ENCODE data around the gene LPP. TPM values are rescaled to one million over a fixed set of nuclear protein-coding genes. Genes with fewer than 3 reads are reported as not detected.
A peak's percentile ranks its signal among the peaks of the same experiment; 100 is the strongest.

The LPP gene
- total RNA-seq, 1 experiment from 2014 or later, result 20.4 TPM

DNA sequence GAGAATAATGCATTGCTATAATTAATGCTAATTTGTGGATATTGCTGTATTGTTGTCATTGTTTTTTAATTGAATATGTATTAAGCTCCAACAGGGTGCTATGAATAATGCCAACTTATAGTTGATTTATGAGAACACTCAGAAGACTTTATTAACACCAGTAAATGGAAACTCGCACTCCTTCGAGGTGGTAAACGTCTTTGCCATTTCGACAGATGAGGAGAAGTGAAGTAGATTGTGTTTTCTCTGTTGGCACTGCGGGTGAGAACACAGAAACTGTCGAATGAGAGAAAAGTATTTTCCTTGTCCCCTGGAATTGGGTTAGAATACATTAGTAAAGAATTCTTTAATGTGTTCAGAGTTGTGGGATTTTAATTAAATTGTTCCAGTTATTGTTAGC lies 354.5 kb downstream of the LPP start:
- Histone ChIP-seq H3K79me2 (ENCODE audit: low read length) (no peaks in the 10 kb centered on the region), H3K36me3 (ENCODE audit: low read depth, low read length) (peaks cover 13% of the 10 kb centered on the region; the same call in 1 of the 2 replicates), H2AFZ (ENCODE audit: low read length) (no peak overlapping the region), H3K4me1 (ENCODE audit: insufficient read depth, low read length) (peaks cover 9% of the 10 kb centered on the region), H3K27ac (ENCODE audit: low read length) (no peak overlapping the region), H3K9me3 (ENCODE audit: low read length) (peaks cover 12% of the 10 kb centered on the region), H3K9me2 (replicated peaks; ENCODE audit: low read length) (no peaks in the 10 kb centered on the region), H4K20me1 (ENCODE audit: low read length) (no peaks in the 10 kb centered on the region), H3K4me2 (ENCODE audit: low read length) (no peak overlapping the region), H3K4me3 (ENCODE audit: low read length) (no peak overlapping the region), H3K9ac (ENCODE audit: low read length) (no peak overlapping the region), H3K27me3 (ENCODE audit: low read length) (no peaks in the 10 kb centered on the region), H3F3A (ENCODE audit: low read length, unreplicated experiment) (no peaks in the 10 kb centered on the region)
- TF ChIP-seq EZH2phosphoT487 (IDR thresholded peaks at IDR 0.05; ENCODE audit: borderline replicate concordance, low read length), result no peak
- TF ChIP-seq, protein P1, sequence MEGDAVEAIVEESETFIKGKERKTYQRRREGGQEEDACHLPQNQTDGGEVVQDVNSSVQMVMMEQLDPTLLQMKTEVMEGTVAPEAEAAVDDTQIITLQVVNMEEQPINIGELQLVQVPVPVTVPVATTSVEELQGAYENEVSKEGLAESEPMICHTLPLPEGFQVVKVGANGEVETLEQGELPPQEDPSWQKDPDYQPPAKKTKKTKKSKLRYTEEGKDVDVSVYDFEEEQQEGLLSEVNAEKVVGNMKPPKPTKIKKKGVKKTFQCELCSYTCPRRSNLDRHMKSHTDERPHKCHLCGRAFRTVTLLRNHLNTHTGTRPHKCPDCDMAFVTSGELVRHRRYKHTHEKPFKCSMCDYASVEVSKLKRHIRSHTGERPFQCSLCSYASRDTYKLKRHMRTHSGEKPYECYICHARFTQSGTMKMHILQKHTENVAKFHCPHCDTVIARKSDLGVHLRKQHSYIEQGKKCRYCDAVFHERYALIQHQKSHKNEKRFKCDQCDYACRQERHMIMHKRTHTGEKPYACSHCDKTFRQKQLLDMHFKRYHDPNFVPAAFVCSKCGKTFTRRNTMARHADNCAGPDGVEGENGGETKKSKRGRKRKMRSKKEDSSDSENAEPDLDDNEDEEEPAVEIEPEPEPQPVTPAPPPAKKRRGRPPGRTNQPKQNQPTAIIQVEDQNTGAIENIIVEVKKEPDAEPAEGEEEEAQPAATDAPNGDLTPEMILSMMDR (conservative IDR thresholded peaks at IDR 0.05; ENCODE audit: low read depth, low read length), result no peak
- no peak for TF ChIP-seq EZH2 (IDR thresholded peaks at IDR 0.05; ENCODE audit: low read length, unreplicated experiment)
- BruUV-seq (replicated peaks), result no TSS peak
- intact Hi-C loops (cut with micrococcal nuclease), result no loop called here
- ChIA-PET CTCF (no interaction called here), POLR2A (ENCODE audit: unreplicated experiment) (no interaction called here)
- no peak for ATAC-seq
- no peak for DNase-seq

DNA sequence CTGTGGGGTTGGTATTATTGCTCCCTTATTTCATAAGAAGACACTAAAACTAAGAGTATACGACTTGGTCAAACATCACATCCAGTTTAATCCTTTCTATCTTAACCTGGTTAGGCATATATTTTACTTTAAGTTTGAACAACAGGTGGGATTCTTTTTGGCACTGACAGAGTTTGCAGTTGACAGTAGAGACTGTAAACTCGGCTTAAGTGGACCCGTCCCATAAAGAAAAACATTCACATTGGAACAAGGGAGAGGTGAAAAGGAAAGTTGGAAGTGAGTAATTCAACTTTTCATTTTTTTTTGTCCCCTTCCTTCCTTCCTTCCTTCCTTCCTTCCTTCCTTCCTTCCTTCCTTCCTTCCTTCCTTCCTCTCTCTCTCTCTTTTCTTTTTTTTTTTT lies 355.4 kb downstream of the LPP start:
- H2AFZ ChIP-seq (ENCODE audit: low read length), result no peak overlapping the region
- H3K4me3 ChIP-seq (ENCODE audit: low read length), result no peak overlapping the region
- POLR2A ChIA-PET (ENCODE audit: unreplicated experiment), result no interaction called here
- CTCF ChIA-PET, result no interaction called here
- H3K27me3 ChIP-seq (ENCODE audit: low read length), result no peaks in the 10 kb centered on the region
- peaks cover 9% of the 10 kb centered on the region for H3K4me1 ChIP-seq (ENCODE audit: insufficient read depth, low read length)
- TF ChIP-seq EZH2 (IDR thresholded peaks at IDR 0.05; ENCODE audit: low read length, unreplicated experiment) (no peak), EZH2phosphoT487 (IDR thresholded peaks at IDR 0.05; ENCODE audit: borderline replicate concordance, low read length) (no peak)
- TF ChIP-seq, protein P1 (conservative IDR thresholded peaks at IDR 0.05; ENCODE audit: low read depth, low read length), result no peak
- H3K27ac ChIP-seq (ENCODE audit: low read length), result no peak overlapping the region
- H3K36me3 ChIP-seq (ENCODE audit: low read depth, low read length), result 0 out of 2 replicates have a peak, but pooled peaks cover 5% of the 10 kb centered on the region
- no peak for ATAC-seq
- H3F3A ChIP-seq (ENCODE audit: low read length, unreplicated experiment), result no peaks in the 10 kb centered on the region
- no TSS peak for BruUV-seq (replicated peaks)
- H3K9me2 ChIP-seq (replicated peaks; ENCODE audit: low read length), result no peaks in the 10 kb centered on the region
- no peaks in the 10 kb centered on the region for H3K79me2 ChIP-seq (ENCODE audit: low read length)
- DNase-seq, result no peak
- intact Hi-C loops (cut with micrococcal nuclease), result no loop called here
- H3K9ac ChIP-seq (ENCODE audit: low read length), result no peak overlapping the region
- no peak overlapping the region for H3K4me2 ChIP-seq (ENCODE audit: low read length)
- H3K9me3 ChIP-seq (ENCODE audit: low read length), result peaks cover 3% of the 10 kb centered on the region; the same call in 1 of the 2 replicates
- H4K20me1 ChIP-seq (ENCODE audit: low read length), result no peaks in the 10 kb centered on the region

GRCh38 chr3:188510366-188510765 lies 356.4 kb downstream of the LPP start:
- Histone ChIP-seq H3F3A (ENCODE audit: low read length, unreplicated experiment) (no peaks in the 10 kb centered on the region), H3K9ac (ENCODE audit: low read length) (no peak overlapping the region), H3K9me3 (ENCODE audit: low read length) (no peaks in the 10 kb centered on the region), H4K20me1 (ENCODE audit: low read length) (no peaks in the 10 kb centered on the region), H3K36me3 (ENCODE audit: low read depth, low read length) (no peaks in the 10 kb centered on the region), H3K9me2 (replicated peaks; ENCODE audit: low read length) (no peaks in the 10 kb centered on the region), H3K4me3 (ENCODE audit: low read length) (no peak overlapping the region), H3K4me2 (ENCODE audit: low read length) (0 out of 2 replicates have a peak overlapping the region, but pooled peaks have one; percentile 4), H2AFZ (ENCODE audit: low read length) (no peak overlapping the region), H3K27ac (ENCODE audit: low read length) (0 out of 2 replicates have a peak overlapping the region, but pooled peaks have one; percentile 27), H3K4me1 (ENCODE audit: insufficient read depth, low read length) (peaks cover 9% of the 10 kb centered on the region), H3K79me2 (ENCODE audit: low read length) (no peaks in the 10 kb centered on the region), H3K27me3 (ENCODE audit: low read length) (no peaks in the 10 kb centered on the region)
- TF ChIP-seq EZH2phosphoT487 (IDR thresholded peaks at IDR 0.05; ENCODE audit: borderline replicate concordance, low read length) (no peak), EZH2 (IDR thresholded peaks at IDR 0.05; ENCODE audit: low read length, unreplicated experiment) (no peak)
- TF ChIP-seq, protein P1 (conservative IDR thresholded peaks at IDR 0.05; ENCODE audit: low read depth, low read length), result no peak
- DNase-seq, result peak; percentile 68
- CTCF ChIA-PET, result no interaction called here
- BruUV-seq (replicated peaks), result no TSS peak
- POLR2A ChIA-PET (ENCODE audit: unreplicated experiment), result no interaction called here
- intact Hi-C loops (cut with micrococcal nuclease), result no loop called here
- no peak; the same call in 1 of the 2 replicates for ATAC-seq

Measured in PC-3 (cell line).